Lower leg skin (tissue), 3 donors: ENCODE measurements around the gene LSM8.

Source experiments
- CTCF ChIP-seq, 3 donors: fragments of 450-650 bp; IDR thresholded peaks; one replicate each; pipeline ENCODE4 v1.5.1; 2016; ENCODE audit warnings: antibody characterized with exemption in 3 of 3, mild to moderate bottlenecking in 3 of 3, moderate library complexity in 2 of 3
- POLR2A ChIP-seq, 2 donors: fragments of 450-650 bp; IDR thresholded peaks; one replicate each; pipeline ENCODE4 v1.6.1; 2016 to 2017; ENCODE audit warnings: antibody characterized with exemption in 2 of 2, mild to moderate bottlenecking in 1 of 2, moderate library complexity in 1 of 2

DNA sequence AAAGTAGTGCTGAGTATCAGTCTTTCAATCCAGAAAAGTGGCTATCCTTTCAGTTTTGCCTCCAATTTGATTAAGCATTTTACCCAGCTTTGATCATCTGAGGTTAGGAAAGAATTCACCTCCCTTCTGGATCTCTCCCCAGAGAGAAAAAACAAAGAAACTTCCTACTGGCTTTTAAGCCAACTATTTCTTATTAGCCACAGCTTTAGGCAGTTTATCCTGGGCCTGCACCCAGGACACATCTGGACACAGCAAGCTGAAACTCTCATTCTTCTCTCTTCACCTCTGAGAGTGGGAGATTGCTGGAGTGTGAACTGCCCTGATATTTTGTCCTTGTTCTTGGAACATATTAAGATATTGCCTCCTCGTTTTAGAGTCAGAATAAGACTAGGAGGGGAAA lies 43.5 kb upstream of the LSM8 start:
- TF ChIP-seq CTCF (IDR thresholded peaks at IDR 0.05): no peak
- TF ChIP-seq POLR2A (IDR thresholded peaks at IDR 0.05): no peak
